ENCODE data around the gene EVA1A. TPM values are rescaled to one million over a fixed set of nuclear protein-coding genes. Genes with fewer than 3 reads are reported as not detected.

EVA1A gene
- total RNA-seq, 1 donor from 2014 or later: 112 TPM

DNA sequence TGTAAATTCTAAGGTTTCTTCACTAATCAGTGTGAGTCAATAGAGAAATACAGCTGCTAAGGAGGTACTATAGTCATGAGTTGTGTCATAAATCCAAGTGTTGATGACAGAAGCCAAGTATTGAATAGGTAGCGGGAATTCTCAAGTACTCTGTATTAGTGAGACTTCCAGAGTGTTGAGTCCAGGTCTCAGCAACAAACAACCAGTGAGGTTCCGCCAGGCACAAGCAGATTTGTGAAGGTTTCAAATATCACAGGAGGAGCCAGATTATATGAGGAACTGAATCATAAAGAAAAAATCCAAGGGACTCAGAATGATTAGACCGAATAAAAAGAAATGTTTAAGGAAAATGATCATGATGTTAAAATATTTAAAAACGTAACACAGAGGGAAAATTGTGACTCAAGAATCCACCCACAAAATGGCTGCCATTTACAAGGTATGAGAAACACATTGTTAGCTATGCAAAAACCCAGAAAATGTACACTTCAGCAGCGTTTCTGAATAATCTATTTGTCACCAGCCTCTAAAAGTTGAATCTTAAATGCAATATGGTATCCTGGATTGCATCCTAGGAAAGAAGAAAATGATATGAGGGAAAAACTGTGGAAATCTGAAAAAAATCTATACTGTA lies 27.3 kb upstream of the EVA1A start:
- Histone ChIP-seq H3K36me3 (ENCODE audit: control insufficient read depth, insufficient read depth, low read length) (no peaks in the 10 kb centered on the region), H3K4me3 (ENCODE audit: low read depth, low read length) (no peak overlapping the region), H3K27me3 (ENCODE audit: control insufficient read depth, insufficient read depth, low read length) (no peaks in the 10 kb centered on the region)
- TF ChIP-seq, protein P1, sequence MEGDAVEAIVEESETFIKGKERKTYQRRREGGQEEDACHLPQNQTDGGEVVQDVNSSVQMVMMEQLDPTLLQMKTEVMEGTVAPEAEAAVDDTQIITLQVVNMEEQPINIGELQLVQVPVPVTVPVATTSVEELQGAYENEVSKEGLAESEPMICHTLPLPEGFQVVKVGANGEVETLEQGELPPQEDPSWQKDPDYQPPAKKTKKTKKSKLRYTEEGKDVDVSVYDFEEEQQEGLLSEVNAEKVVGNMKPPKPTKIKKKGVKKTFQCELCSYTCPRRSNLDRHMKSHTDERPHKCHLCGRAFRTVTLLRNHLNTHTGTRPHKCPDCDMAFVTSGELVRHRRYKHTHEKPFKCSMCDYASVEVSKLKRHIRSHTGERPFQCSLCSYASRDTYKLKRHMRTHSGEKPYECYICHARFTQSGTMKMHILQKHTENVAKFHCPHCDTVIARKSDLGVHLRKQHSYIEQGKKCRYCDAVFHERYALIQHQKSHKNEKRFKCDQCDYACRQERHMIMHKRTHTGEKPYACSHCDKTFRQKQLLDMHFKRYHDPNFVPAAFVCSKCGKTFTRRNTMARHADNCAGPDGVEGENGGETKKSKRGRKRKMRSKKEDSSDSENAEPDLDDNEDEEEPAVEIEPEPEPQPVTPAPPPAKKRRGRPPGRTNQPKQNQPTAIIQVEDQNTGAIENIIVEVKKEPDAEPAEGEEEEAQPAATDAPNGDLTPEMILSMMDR (IDR thresholded peaks at IDR 0.05; ENCODE audit: insufficient read depth, low read length, poor library complexity, severe bottlenecking): no peak
- DNase-seq (ENCODE audit: low read depth): peak; percentile 55

DNA sequence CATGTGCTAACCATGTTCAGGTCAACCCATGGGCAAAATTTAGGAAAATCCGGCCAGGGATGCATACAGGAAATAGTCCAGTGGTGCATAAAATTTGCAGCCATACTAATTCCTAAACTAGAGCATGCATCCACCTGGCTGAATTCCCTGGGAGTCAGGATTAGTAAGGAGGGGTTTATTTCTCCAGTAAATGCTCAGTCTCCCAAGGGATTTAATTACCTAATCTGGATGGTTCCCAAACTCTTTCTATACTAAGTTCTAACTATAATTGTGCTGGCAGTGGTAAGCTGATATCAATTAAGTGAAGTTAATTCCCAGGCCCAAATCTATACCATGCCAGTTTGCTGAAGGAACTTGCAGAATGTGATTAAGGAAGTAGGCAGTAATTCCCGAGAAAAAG lies 26.2 kb upstream of the EVA1A start:
- DNase-seq (ENCODE audit: low read depth): no peak
- TF ChIP-seq, protein P1 (IDR thresholded peaks at IDR 0.05; ENCODE audit: insufficient read depth, low read length, poor library complexity, severe bottlenecking): no peak
- Histone ChIP-seq H3K27me3 (ENCODE audit: control insufficient read depth, insufficient read depth, low read length) (no peaks in the 10 kb centered on the region), H3K4me3 (ENCODE audit: low read depth, low read length) (no peak overlapping the region), H3K36me3 (ENCODE audit: control insufficient read depth, insufficient read depth, low read length) (no peaks in the 10 kb centered on the region)

DNA sequence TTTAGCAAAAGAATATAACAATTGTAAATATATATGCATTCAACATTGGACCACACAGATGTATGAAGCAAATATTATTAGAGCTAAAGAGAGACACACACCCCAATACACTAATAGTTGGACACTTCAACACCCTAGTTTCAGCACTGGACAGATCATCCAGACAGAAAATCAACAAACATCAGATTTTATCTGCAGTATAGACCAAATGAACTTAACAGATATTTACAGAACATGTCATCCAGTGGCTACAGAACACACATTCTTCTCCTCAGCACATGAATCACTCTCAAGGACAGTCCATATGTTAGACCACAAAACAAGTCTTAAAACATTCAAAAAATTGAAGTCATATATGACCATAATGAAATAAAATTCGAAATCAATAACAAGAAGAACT lies 22.1 kb upstream of the EVA1A start:
- TF ChIP-seq, protein P1 (IDR thresholded peaks at IDR 0.05; ENCODE audit: insufficient read depth, low read length, poor library complexity, severe bottlenecking): no peak
- no peaks in the 10 kb centered on the region for H3K27me3 ChIP-seq (ENCODE audit: control insufficient read depth, insufficient read depth, low read length)
- no peak overlapping the region for H3K4me3 ChIP-seq (ENCODE audit: low read depth, low read length)
- no peaks in the 10 kb centered on the region for H3K36me3 ChIP-seq (ENCODE audit: control insufficient read depth, insufficient read depth, low read length)
- DNase-seq (ENCODE audit: low read depth): no peak

DNA sequence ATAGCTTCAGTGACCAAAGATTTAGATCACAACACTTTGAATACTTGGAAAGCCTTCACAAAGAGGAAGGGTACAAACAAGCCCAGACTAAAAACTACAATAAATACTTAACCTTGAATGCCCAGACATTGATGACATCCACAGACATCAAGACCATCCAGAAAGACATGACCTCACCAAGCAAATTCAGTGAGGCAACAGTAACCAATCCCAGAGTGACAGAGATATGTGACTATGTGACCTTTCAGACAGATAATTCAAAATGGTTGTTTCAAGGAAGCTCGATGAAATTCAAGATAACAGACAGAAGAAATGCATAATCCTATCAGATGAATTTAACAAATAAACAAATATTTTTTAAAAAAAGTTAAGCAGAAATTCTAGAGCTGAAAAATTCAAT lies 19.9 kb upstream of the EVA1A start:
- H3K27me3 ChIP-seq (ENCODE audit: control insufficient read depth, insufficient read depth, low read length): no peaks in the 10 kb centered on the region
- DNase-seq (ENCODE audit: low read depth): no peak
- no peak overlapping the region for H3K4me3 ChIP-seq (ENCODE audit: low read depth, low read length)
- H3K36me3 ChIP-seq (ENCODE audit: control insufficient read depth, insufficient read depth, low read length): no peaks in the 10 kb centered on the region
- TF ChIP-seq, protein P1 (IDR thresholded peaks at IDR 0.05; ENCODE audit: insufficient read depth, low read length, poor library complexity, severe bottlenecking): no peak

DNA sequence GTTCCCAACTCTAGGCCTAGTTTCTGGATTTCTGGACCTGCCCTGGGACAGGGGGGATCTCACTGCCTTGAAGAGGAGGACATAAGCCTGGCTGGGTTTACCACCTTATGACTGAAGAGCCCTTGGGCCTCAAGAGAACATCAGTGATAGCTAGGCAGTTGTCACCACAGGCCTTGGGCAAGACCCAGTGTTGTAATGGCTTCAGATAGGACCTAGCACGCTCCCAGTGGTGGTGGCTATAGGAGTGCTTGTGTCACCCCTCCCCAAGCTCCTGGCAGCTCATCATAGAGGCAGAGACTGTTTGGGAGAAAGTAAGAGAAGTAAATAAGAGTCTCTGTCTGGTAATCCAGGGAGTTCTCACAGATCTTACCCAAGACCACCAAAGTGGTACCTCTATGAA lies 19.4 kb upstream of the EVA1A start:
- H3K36me3 ChIP-seq (ENCODE audit: control insufficient read depth, insufficient read depth, low read length): no peaks in the 10 kb centered on the region
- no peak overlapping the region for H3K4me3 ChIP-seq (ENCODE audit: low read depth, low read length)
- DNase-seq (ENCODE audit: low read depth): no peak
- TF ChIP-seq, protein P1 (IDR thresholded peaks at IDR 0.05; ENCODE audit: insufficient read depth, low read length, poor library complexity, severe bottlenecking): no peak
- H3K27me3 ChIP-seq (ENCODE audit: control insufficient read depth, insufficient read depth, low read length): no peaks in the 10 kb centered on the region

DNA sequence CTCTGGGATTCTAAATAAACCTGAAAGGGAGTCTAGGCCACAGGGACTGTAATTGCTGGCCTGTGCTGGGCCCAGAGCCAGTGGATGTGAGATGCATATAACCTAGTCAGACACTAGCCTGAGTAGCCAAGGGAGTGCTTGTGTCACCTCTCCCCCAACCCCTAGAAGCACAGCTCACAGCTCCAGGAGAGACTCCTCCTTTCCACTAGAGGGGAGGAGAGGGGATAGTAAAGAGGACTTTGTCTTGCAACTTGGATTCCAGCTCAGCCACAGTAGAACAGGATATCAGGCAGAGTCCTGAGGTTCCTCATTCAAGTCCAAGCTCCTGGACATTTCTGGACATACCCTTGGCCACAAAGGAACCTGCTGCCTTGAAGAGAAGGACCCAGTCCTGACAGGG lies 18.4 kb upstream of the EVA1A start:
- DNase-seq (ENCODE audit: low read depth): no peak
- Histone ChIP-seq H3K27me3 (ENCODE audit: control insufficient read depth, insufficient read depth, low read length) (no peaks in the 10 kb centered on the region), H3K36me3 (ENCODE audit: control insufficient read depth, insufficient read depth, low read length) (no peaks in the 10 kb centered on the region), H3K4me3 (ENCODE audit: low read depth, low read length) (no peak overlapping the region)
- TF ChIP-seq, protein P1 (IDR thresholded peaks at IDR 0.05; ENCODE audit: insufficient read depth, low read length, poor library complexity, severe bottlenecking): no peak
